Smooth muscle cell (in vitro differentiated cells): ENCODE data around the gene MYBL2. TPM values are rescaled to one million over a fixed set of nuclear protein-coding genes. Genes with fewer than 3 reads are reported as not detected.

Experiments
- DNase-seq: peaks from one replicate; lab custom pipeline; 2025; ENCODE audit not compliant: unreplicated experiment; lab: John Stamatoyannopoulos, UW
- H2AFZ ChIP-seq: fragments of 200-600 bp; sonication (generic); 2 replicates; pipeline ENCODE4 v1.6.0; 2016; ENCODE audit warnings: antibody characterized with exemption, low read depth, mild to moderate bottlenecking
- H3F3A ChIP-seq: fragments of 200-600 bp; sonication (generic); 2 replicates; pipeline ENCODE4 v1.6.0; 2017; ENCODE audit warnings: antibody characterized with exemption, low read depth
- H3K27ac ChIP-seq: fragments of 200-600 bp; sonication (generic); 2 replicates; pipeline ENCODE4 v1.5.1; 2016; ENCODE audit warnings: low read depth, mild to moderate bottlenecking
- H3K27me3 ChIP-seq: fragments of 200-600 bp; sonication (generic); 2 replicates; pipeline ENCODE4 v1.6.1; 2016; ENCODE audit warnings: low read depth, mild to moderate bottlenecking
- H3K36me3 ChIP-seq: fragments of 200-600 bp; sonication (generic); 2 replicates; pipeline ENCODE4 v1.5.1; 2016; ENCODE audit warnings: low read depth
- H3K4me1 ChIP-seq: fragments of 200-600 bp; sonication (generic); 2 replicates; pipeline ENCODE4 v1.5.1; 2016; ENCODE audit warnings: low read depth
- H3K4me2 ChIP-seq: fragments of 200-600 bp; sonication (generic); 2 replicates; pipeline ENCODE4 v1.6.0; 2016; ENCODE audit warnings: mild to moderate bottlenecking
- H3K4me3 ChIP-seq: fragments of 200-600 bp; sonication (generic); 2 replicates; pipeline ENCODE4 v1.5.1; 2016; ENCODE audit warnings: mild to moderate bottlenecking
- H3K79me2 ChIP-seq: fragments of 200-600 bp; sonication (generic); 2 replicates; pipeline ENCODE4 v1.6.0; 2016; ENCODE audit warnings: low read depth, mild to moderate bottlenecking
- H3K9ac ChIP-seq: fragments of 200-600 bp; sonication (generic); 2 replicates; pipeline ENCODE4 v1.6.0; 2016; ENCODE audit warnings: low read depth
- H3K9me3 ChIP-seq: fragments of 200-600 bp; sonication (generic); replicated peaks from 2 replicates; pipeline ENCODE4 v1.5.1; 2016; ENCODE audit warnings: low read depth
- H4K20me1 ChIP-seq: fragments of 200-600 bp; sonication (generic); 2 replicates; pipeline ENCODE4 v1.6.0; 2016; ENCODE audit warnings: low read depth
- CTCF ChIP-seq: fragments of 200-600 bp; sonication (generic); IDR thresholded peaks from 2 replicates; pipeline ENCODE4 v1.5.1; 2017; ENCODE audit warnings: borderline replicate concordance, mild to moderate bottlenecking, antibody characterized with exemption; ENCODE audit not compliant: insufficient read depth, poor library complexity, severe bottlenecking
- WGBS: methylation state at CpG from one replicate; pipeline ENCODE4 v1.1.7; 2016; ENCODE audit warnings: low lambda C conversion rate; 5-methylcytosine and 5-hydroxymethylcytosine counted together
- polyA plus RNA-seq: library from polyadenylated mRNA; unstranded; fragments of >200 nt; fragmentation: Nextera tagmentation; extraction: Ambion mirVana; gene quantifications from 2 replicates; pipeline ENCODE4 v1.2.1, GENCODE V29; 2016
- total RNA-seq: library from RNA; depleted of rRNA; stranded (reverse); fragments of >200 nt; gene quantifications from 2 replicates; pipeline ENCODE4 v1.2.3, GENCODE V29; 2014

MYBL2 gene
- total and polyA plus RNA-seq, 2 experiments from 2014 or later, result 8.6 to 26.2 TPM

DNA sequence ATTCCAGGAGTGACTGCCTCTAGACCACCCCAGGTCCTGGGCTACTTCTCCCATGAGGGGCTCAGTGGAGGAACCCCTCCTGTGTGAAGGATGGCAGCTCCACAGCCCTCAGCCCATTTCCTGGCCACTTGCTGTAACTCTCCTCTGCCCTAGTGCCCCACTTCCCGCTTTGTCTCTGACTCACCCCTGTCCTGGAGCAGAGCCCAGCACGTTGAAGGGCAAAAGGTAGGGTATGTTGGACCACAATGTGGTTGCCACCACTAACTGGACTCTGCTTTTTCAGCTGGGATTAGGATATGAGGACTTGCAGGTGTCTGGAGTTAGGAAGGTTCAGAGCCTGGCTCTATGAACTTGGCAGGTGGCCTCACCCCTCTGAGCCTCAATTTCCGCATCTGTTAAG lies 2.4 kb downstream of the MYBL2 start:
- H3K9ac ChIP-seq, result no peak overlapping the region
- H2AFZ ChIP-seq, result no peak overlapping the region
- H3K27me3 ChIP-seq, result no peaks in the 10 kb centered on the region
- no peak for TF ChIP-seq CTCF
- no peak overlapping the region for H3K4me2 ChIP-seq
- H3K4me1 ChIP-seq, result no peaks in the 10 kb centered on the region
- H4K20me1 ChIP-seq, result no peaks in the 10 kb centered on the region
- H3F3A ChIP-seq, result no peaks in the 10 kb centered on the region
- 90% methylated on average over 3 of the region's 3 CpGs for WGBS
- DNase-seq, result no peak
- no peak overlapping the region for H3K27ac ChIP-seq
- no peaks in the 10 kb centered on the region for H3K79me2 ChIP-seq
- H3K4me3 ChIP-seq, result no peak overlapping the region
- no peaks in the 10 kb centered on the region for H3K9me3 ChIP-seq
- H3K36me3 ChIP-seq, result no peaks in the 10 kb centered on the region

DNA sequence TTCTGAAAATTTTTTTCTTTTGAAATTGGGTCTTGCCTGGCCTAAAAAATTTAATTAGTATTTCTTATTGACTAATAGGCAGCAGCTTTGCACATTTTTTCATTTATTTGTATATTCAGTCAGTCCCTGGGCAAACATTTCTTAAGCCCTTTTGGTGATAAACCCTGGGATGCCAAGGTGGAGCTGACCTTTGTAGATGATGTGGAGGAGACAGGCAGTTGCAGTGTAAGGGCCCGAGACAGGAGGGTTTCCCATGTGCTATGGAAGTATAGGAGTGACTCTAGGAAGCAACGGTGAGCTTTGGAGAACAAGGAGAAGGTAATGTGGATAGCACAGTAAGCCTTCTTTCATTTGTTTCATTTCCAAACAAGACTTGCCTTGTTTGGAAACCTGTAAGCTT lies 3.5 kb downstream of the MYBL2 start:
- no peak overlapping the region for H3K4me3 ChIP-seq
- no peaks in the 10 kb centered on the region for H3K79me2 ChIP-seq
- H3K4me1 ChIP-seq, result no peaks in the 10 kb centered on the region
- H4K20me1 ChIP-seq, result no peaks in the 10 kb centered on the region
- no peak overlapping the region for H3K27ac ChIP-seq
- WGBS, result 97% methylated on average over 2 of the region's 2 CpGs
- no peaks in the 10 kb centered on the region for H3K9me3 ChIP-seq
- DNase-seq, result no peak
- no peak overlapping the region for H3K4me2 ChIP-seq
- H3F3A ChIP-seq, result no peaks in the 10 kb centered on the region
- H3K27me3 ChIP-seq, result no peaks in the 10 kb centered on the region
- H2AFZ ChIP-seq, result no peak overlapping the region
- no peak overlapping the region for H3K9ac ChIP-seq
- no peaks in the 10 kb centered on the region for H3K36me3 ChIP-seq
- TF ChIP-seq CTCF, result no peak

- Histone ChIP-seq H3K4me2 (no peak overlapping the region), H3K9ac (no peak overlapping the region), H3K4me3 (no peak overlapping the region), H3F3A (peaks cover 3% of the 10 kb centered on the region), H4K20me1 (no peaks in the 10 kb centered on the region), H2AFZ (no peak overlapping the region), H3K27me3 (no peaks in the 10 kb centered on the region), H3K27ac (no peak overlapping the region), H3K36me3 (no peaks in the 10 kb centered on the region), H3K79me2 (no peaks in the 10 kb centered on the region), H3K4me1 (no peaks in the 10 kb centered on the region), H3K9me3 (no peaks in the 10 kb centered on the region)
- TF ChIP-seq CTCF, result no peak
- WGBS, result 97% methylated on average over 5 of the region's 5 CpGs
- DNase-seq, result no peak
Observed at GRCh38 chr20:43676368-43676767, 9.5 kb downstream of the MYBL2 start.

DNA sequence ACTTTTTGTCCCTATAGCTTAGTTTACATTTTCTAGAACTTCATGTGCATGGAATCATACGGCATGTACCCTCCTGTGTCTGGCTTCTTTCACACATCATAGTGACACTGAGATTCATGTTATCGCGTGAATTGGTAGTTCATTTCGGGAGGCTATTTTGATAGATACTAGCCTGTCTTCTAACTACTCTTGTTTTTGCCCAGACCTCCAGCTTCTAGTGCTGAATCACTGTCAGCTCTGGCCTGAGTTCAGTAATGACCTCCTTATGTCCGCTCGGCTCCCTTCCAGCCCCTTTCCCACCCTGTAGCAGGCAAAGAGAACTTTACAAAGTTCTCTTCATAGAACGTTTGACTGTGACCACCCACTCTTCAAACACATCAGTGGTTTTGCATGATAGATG lies 14.1 kb downstream of the MYBL2 start:
- Histone ChIP-seq H3K9ac (no peak overlapping the region), H3K4me1 (no peaks in the 10 kb centered on the region), H4K20me1 (no peaks in the 10 kb centered on the region), H3K9me3 (no peaks in the 10 kb centered on the region), H3K79me2 (no peaks in the 10 kb centered on the region), H3K36me3 (no peaks in the 10 kb centered on the region), H2AFZ (no peak overlapping the region), H3K27ac (no peak overlapping the region), H3K4me3 (no peak overlapping the region), H3K27me3 (no peaks in the 10 kb centered on the region), H3K4me2 (no peak overlapping the region), H3F3A (peaks cover 3% of the 10 kb centered on the region)
- no peak for DNase-seq
- no peak for TF ChIP-seq CTCF
- 94% methylated on average over 7 of the region's 7 CpGs for WGBS
